GM13977 (cell line): Measurements from ENCODE around the gene JMJD7.

Experiments used
- DNase-seq: peaks from one replicate; pipeline ENCODE4 v3.0.0; 2012; ENCODE audit warnings: low spot score
- in situ Hi-C: fragments of 300-500 bp; cut with MboI; formaldehyde crosslinking; loops from one replicate; pipeline ENCODE4 v1.12.0; 2022; ENCODE audit warnings: low sequenced_read_pairs, low pct_unique_long_range_greater_than_20kb, mixed read lengths, inconsistent platforms; ENCODE audit not compliant: unreplicated experiment
- TF ChIP-seq, protein P1 (sequence below): IDR thresholded peaks from 2 replicates; pipeline ENCODE4 v1.5.1; 2012; ENCODE audit warnings: mild to moderate bottlenecking, control low read depth; ENCODE audit not compliant: insufficient read depth; ENCODE audit errors: extremely low read depth, missing control alignments

Gene JMJD7

DNA sequence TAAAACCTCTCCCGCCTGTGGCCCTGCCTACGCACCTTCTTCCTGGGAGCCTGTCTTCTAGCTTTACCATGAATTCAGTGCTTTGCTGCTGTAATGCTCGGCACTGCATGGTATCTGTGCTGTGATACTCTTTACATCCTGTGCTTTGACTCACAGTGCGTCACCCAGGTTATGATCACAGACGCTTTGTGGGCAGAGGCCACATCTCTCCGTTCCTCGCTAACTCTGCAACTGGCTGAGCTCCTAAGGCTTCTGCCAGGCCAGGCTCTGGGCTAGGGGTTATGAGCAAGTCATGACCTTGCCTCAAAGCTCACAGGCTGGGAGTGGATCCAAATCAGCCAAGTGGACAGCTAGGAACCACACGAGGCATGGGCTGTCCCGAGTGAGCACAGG, 42.8 kb downstream of the JMJD7 start:
- TF ChIP-seq, protein P1, sequence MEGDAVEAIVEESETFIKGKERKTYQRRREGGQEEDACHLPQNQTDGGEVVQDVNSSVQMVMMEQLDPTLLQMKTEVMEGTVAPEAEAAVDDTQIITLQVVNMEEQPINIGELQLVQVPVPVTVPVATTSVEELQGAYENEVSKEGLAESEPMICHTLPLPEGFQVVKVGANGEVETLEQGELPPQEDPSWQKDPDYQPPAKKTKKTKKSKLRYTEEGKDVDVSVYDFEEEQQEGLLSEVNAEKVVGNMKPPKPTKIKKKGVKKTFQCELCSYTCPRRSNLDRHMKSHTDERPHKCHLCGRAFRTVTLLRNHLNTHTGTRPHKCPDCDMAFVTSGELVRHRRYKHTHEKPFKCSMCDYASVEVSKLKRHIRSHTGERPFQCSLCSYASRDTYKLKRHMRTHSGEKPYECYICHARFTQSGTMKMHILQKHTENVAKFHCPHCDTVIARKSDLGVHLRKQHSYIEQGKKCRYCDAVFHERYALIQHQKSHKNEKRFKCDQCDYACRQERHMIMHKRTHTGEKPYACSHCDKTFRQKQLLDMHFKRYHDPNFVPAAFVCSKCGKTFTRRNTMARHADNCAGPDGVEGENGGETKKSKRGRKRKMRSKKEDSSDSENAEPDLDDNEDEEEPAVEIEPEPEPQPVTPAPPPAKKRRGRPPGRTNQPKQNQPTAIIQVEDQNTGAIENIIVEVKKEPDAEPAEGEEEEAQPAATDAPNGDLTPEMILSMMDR: no peak
- in situ Hi-C loops: no loop called here
- no peak for DNase-seq

DNA sequence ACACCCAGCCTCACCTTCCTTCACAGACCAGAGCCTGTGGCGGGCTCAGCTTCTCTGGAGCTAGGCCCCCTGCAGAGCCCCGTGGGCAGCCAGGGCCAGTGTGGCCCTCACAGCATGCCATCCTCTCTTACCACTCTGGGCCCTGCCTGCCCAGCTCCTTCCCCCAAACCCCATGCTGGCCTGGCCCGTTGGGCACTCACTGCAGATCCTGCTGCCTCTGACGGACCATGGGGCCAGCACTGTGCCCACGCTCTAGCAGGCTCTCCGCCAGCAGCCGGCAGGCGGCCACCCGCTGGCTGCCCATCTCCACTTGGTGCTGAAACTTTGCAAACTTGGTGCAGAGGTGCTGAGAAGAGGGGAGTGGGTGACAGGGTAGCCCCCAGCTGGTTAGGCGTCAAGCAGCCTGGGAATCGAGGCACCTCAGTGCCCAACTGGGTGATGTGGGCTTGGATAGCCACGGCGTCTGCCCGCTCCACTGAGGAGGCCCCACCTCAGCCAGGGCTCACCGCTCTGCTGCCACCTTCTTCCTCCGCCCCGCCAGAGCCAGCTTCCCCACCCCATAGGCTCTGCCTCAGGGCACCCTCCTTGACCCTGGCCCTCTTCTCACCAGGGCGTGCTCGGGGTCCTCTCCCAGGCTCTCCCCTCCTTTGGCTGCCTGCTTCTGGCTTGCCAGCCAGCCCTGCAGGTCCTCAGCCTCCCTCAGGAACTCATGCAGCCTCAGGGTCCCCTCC, 43.4 kb downstream of the JMJD7 start:
- TF ChIP-seq, protein P1: no peak
- in situ Hi-C loops: no loop called here
- no peak for DNase-seq

DNA sequence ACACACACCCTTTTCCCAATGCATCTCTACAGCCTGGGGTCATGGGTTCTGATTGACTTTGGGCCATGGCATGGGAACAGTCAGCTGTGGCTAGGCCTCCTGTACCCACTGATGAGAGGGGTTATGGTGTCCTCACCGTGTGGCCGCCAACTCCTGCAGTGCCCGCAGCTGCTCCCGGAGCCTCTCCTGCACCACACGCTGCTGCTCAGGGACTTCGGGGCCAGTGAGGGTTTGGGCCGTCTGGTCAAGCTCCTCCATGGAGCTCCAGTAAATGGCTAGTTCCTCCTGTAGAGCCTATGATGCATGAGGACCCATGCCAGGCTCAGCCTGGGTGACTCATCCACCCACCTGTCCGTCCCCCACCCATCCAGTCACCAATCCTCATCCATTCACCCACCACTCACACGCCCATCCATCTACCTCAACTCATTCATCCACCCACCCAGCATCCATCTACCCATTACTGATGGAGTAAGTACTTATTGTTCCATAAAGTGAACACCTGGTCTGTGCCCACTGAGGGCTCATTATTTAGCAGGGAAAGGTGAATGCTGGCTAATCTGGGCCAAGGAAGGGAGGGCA, 44.4 kb downstream of the JMJD7 start:
- no peak for DNase-seq
- in situ Hi-C loops: no loop called here

DNA sequence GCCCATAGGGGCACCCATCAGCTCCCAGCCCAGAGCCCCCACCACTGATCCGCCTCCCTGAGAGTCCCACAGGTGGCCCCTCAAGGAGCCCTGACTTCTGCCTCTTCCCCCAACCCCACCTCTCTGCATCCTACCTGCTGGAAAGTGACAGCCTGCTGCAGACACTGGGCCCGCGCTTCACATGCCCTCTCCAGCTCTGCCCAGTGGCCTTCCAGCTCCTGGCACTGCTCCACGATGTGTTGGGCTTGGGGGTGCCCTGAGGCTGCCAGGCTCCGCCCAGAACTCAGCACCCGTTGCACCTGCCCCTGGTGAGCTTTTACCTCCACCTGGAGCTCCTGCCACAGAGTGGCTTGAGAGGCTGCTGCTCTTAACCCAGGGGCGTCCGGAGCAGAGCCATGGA, 45.8 kb downstream of the JMJD7 start:
- TF ChIP-seq, protein P1: no peak
- in situ Hi-C loops: no loop called here
- no peak for DNase-seq

More for the DNA sequence above, 44.4 kb downstream of the JMJD7 start:
- TF ChIP-seq, protein P1: no peak

DNA sequence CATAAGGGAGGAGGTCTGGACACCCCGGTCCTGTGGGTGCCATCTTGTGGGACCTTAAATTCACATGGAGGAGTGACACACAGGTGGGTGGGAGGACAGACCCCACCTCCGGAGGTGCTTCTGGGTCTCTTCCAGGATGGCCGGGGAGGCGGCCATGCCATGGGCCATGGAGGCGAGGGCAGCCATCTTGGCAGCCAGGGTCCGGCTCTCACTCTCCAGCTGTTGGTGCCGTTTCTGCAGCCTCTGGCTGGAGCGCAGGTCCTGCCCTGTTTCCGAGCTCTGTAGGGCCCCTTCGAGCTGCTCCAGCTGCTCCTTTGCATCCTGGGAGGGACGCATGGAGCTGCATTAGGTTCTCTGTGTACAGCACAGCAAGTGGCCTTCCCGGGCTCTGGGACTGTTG, 46.8 kb downstream of the JMJD7 start:
- TF ChIP-seq, protein P1: no peak
- DNase-seq: no peak
- in situ Hi-C loops: no loop called here

DNA sequence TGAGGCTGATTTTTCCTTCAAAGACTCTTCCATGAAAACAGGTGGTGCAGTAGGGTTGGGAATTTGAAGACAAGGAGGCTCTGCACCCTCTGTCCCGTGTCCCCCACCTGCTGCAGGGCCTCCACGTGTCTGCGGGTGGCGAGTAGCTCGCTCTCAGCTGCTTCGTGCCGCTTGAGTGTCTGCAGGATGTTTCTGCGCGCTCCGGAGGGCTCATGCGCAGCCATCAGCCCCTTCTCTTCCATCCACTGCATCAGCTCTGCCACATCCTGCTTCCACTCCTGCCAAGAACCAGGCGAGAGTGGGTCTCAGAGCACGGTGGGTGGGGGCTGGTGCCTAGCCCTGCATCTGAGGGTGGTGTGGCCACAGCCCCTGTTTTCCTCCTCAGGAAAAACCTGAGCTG, 48.1 kb downstream of the JMJD7 start:
- in situ Hi-C loops: no loop called here
- no peak for DNase-seq
- TF ChIP-seq, protein P1: no peak
